ENCODE measurements around the gene IL13RA1.

IL13RA1 gene

DNA sequence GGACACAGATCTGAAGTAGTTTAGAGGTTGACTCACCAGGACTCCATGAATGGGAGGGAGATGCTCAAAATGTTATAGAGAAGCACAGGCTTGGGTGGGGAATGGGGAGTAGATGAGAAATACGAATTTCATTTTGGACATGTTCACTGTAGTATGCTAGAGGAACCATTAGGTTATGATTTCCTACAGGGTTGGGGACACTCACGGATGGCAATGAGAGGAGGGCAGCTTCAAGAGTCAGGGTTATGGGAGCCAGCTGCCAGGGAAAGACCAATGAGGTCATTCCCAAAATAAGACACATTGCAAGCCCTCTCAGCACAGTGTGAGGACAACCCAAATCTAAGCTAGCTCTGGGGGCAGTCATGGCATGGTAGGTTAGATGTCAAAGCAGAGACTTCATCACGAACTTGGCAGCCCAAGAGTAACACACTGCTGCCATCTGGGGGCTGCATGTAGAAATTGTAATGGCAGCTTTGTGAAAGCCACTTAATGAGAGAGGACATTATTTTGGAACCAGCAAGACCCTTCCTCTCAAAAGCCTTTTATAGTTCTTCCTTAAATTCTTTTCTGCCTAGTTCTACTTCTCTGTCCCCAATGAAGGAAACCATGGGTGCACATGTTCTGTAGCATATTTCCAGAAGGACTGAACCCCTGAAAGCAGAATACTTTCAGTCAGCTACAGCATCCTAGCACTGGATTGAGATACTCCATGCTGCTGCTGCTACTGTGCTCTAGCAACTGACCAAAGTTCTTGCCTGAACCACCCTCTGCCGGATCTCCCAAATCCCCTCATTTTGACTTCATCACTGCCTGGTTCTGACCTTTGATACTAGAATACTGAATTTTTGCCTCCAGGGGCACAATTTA lies 80.0 kb downstream of the IL13RA1 start (continued):
- TF ChIP-seq, protein P1, sequence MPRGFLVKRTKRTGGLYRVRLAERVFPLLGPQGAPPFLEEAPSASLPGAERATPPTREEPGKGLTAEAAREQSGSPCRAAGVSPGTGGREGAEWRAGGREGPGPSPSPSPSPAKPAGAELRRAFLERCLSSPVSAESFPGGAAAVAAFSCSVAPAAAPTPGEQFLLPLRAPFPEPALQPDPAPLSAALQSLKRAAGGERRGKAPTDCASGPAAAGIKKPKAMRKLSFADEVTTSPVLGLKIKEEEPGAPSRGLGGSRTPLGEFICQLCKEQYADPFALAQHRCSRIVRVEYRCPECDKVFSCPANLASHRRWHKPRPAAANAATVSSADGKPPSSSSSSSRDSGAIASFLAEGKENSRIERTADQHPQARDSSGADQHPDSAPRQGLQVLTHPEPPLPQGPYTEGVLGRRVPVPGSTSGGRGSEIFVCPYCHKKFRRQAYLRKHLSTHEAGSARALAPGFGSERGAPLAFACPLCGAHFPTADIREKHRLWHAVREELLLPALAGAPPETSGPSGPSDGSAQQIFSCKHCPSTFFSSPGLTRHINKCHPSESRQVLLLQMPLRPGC (tag by site-specific recombination; IDR thresholded peaks at IDR 0.05) = no peak
- TF ChIP-seq ZNF211 (tag by site-specific recombination; IDR thresholded peaks at IDR 0.05; ENCODE audit: low read depth) (no peak), ZNF311 (tag by site-specific recombination; IDR thresholded peaks at IDR 0.05; ENCODE audit: borderline replicate concordance) (no peak), ZNF146 (tag by site-specific recombination; IDR thresholded peaks at IDR 0.05) (no peak), ZNF155 (tag by site-specific recombination; IDR thresholded peaks at IDR 0.05) (no peak), WT1 (tag by site-specific recombination; IDR thresholded peaks at IDR 0.05) (no peak), OVOL3 (tag by site-specific recombination; IDR thresholded peaks at IDR 0.05) (no peak), ZNF518A (tag by site-specific recombination; conservative IDR thresholded peaks at IDR 0.05; ENCODE audit: low read depth) (no peak), ZFP3 (tag by site-specific recombination; IDR thresholded peaks at IDR 0.05; ENCODE audit: low read depth) (no peak), ZNF513 (tag by site-specific recombination; IDR thresholded peaks at IDR 0.05) (no peak), YY2 (tag by site-specific recombination; IDR thresholded peaks at IDR 0.05) (0 out of 2 replicates have a peak, but pooled peaks have one; percentile 41), ZNF404 (tag by site-specific recombination; IDR thresholded peaks at IDR 0.05) (no peak), ZNF561 (tag by site-specific recombination; IDR thresholded peaks at IDR 0.05; ENCODE audit: borderline replicate concordance) (no peak; the same call in 1 of the 2 replicates), ZNF654 (tag by site-specific recombination; IDR thresholded peaks at IDR 0.05; ENCODE audit: low read depth) (peak; percentile 85), ZNF660 (tag by site-specific recombination; IDR thresholded peaks at IDR 0.05) (peak; percentile 81; the same call in 1 of the 2 replicates), CTCF (tag by site-specific recombination; IDR thresholded peaks at IDR 0.05) (peak; percentile 79), KLF17 (tag by site-specific recombination; IDR thresholded peaks at IDR 0.05) (no peak), ZNF670 (tag by site-specific recombination; IDR thresholded peaks at IDR 0.05; ENCODE audit: low read depth) (no peak), ZNF335 (tag by site-specific recombination; conservative IDR thresholded peaks at IDR 0.05) (no peak), SALL2 (tag by site-specific recombination; IDR thresholded peaks at IDR 0.05; ENCODE audit: borderline replicate concordance) (no peak), ZNF610 (tag by site-specific recombination; IDR thresholded peaks at IDR 0.05; ENCODE audit: borderline replicate concordance) (no peak), GFI1B (tag by site-specific recombination; IDR thresholded peaks at IDR 0.05) (no peak)
- TF ChIP-seq, protein P2, sequence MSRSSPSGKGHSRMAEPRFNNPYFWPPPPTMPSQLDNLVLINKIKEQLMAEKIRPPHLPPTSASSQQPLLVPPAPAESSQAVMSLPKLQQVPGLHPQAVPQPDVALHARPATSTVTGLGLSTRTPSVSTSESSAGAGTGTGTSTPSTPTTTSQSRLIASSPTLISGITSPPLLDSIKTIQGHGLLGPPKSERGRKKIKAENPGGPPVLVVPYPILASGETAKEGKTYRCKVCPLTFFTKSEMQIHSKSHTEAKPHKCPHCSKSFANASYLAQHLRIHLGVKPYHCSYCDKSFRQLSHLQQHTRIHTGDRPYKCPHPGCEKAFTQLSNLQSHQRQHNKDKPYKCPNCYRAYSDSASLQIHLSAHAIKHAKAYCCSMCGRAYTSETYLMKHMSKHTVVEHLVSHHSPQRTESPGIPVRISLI (tag by site-specific recombination; IDR thresholded peaks at IDR 0.05) = no peak

Data from HEK293 (cell line).